PC-3 (cell line): ENCODE results near the gene CNDP1.

Experiments used
- EZH2 ChIP-seq: fragments of 300-600 bp; sonication (generic); IDR thresholded peaks from one replicate; pipeline ENCODE4 v1.6.1; 2017; ENCODE audit warnings: antibody characterized with exemption, mild to moderate bottlenecking, low read length; ENCODE audit not compliant: unreplicated experiment
- EZH2phosphoT487 ChIP-seq: fragments of 300-600 bp; sonication (generic); IDR thresholded peaks from 2 replicates; pipeline ENCODE4 v1.6.1; 2018; ENCODE audit warnings: mild to moderate bottlenecking, antibody characterized with exemption, low read length, borderline replicate concordance

DNA sequence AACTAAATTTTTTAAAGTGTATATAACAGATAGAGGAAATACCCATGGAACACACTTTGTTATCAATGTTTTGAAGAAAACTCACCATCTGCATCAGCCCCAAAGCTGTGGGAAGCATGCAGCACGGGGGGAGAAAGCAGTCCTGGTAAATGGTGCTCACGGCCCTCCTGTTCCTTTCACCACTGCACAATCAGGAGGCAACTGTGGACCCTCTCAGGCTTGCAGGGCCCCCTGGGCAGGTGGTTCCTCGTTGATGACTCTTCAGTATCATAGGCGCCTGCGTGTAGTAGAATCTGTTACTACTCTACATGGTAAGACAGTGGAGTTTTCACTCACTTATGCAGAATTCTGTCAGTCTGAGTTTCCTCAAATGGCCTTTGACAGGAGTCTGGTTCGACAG is 4.9 kb upstream of the CNDP1 start:
- TF ChIP-seq EZH2phosphoT487, result no peak
- no peak for TF ChIP-seq EZH2
